Progenitor cell of endocrine pancreas (in vitro differentiated cells): ENCODE data around the gene DMXL2. TPM values are rescaled to one million over a fixed set of nuclear protein-coding genes. Genes with fewer than 3 reads are reported as not detected.
"Not testable (repeated sequence)": the region's sequence is repeated elsewhere in the genome, so short reads cannot be mapped to it uniquely, and the experiment has no call there.

ENCODE experiments used
- DNase-seq: peaks from one replicate; pipeline ENCODE4 v3.0.0; 2021; ENCODE audit warnings: low spot score; ENCODE audit not compliant: unreplicated experiment
- H3K27ac Mint-ChIP-seq: 2 replicates; pipeline ENCODE4 v1.8.0; 2021; ENCODE audit warnings: mild to moderate bottlenecking, moderate library complexity, mixed read lengths
- H3K27me3 Mint-ChIP-seq: 2 replicates; pipeline ENCODE4 v1.8.0; 2021; ENCODE audit warnings: mixed read lengths
- H3K36me3 Mint-ChIP-seq: 2 replicates; pipeline ENCODE4 v1.8.0; 2022; ENCODE audit warnings: mixed read lengths; ENCODE audit not compliant: insufficient read depth
- H3K4me1 Mint-ChIP-seq: 2 replicates; pipeline ENCODE4 v1.8.0; 2021; ENCODE audit warnings: low read depth, mixed read lengths
- H3K4me3 Mint-ChIP-seq: 2 replicates; pipeline ENCODE4 v1.8.0; 2021; ENCODE audit warnings: low read depth, mild to moderate bottlenecking, moderate library complexity, mixed read lengths
- H3K9me3 Mint-ChIP-seq: 2 replicates; pipeline ENCODE4 v1.8.0; 2021; ENCODE audit warnings: low read depth, mixed read lengths
- total RNA-seq: library from RNA; stranded (reverse); gene quantifications from 2 replicates; pipeline ENCODE4 v1.2.1, GENCODE V29; 2021
- TF ChIP-seq, protein P1 (sequence below): fragments of 200-600 bp; sonication (generic); IDR thresholded peaks from one replicate; pipeline ENCODE4 v1.5.0; 2021; ENCODE audit warnings: antibody characterized with exemption, mild to moderate bottlenecking; ENCODE audit not compliant: unreplicated experiment

DMXL2 gene
- total RNA-seq, 1 donor from 2014 or later: 43.3 TPM

DNA sequence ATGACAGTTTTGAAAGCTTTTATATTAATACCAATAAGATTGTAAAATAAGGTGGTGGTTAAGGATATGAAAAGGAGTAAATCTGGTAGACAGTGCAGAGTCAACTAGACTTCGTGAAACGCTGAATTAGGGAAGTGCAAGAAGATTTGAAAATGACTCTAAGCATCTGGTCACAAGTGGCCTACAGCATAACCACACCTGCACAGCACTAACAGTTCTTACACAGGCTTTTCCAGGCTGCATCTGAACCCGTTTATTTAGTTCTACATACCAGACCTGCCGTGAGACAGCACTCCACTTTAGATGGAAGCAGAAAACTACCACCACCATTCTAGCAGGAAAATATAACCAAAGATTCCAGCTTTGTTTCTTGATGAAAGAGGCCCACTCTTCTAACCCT, 1.9 kb downstream of the DMXL2 start:
- Mint-ChIP-seq H3K27me3 (peaks cover 5% of the 10 kb centered on the region), H3K27ac (no peak overlapping the region), H3K9me3 (no peaks in the 10 kb centered on the region), H3K4me1 (peaks cover 19% of the 10 kb centered on the region), H3K4me3 (peak overlapping the region; percentile 89), H3K36me3 (no peaks in the 10 kb centered on the region)
- no peak for DNase-seq
- TF ChIP-seq, protein P1, sequence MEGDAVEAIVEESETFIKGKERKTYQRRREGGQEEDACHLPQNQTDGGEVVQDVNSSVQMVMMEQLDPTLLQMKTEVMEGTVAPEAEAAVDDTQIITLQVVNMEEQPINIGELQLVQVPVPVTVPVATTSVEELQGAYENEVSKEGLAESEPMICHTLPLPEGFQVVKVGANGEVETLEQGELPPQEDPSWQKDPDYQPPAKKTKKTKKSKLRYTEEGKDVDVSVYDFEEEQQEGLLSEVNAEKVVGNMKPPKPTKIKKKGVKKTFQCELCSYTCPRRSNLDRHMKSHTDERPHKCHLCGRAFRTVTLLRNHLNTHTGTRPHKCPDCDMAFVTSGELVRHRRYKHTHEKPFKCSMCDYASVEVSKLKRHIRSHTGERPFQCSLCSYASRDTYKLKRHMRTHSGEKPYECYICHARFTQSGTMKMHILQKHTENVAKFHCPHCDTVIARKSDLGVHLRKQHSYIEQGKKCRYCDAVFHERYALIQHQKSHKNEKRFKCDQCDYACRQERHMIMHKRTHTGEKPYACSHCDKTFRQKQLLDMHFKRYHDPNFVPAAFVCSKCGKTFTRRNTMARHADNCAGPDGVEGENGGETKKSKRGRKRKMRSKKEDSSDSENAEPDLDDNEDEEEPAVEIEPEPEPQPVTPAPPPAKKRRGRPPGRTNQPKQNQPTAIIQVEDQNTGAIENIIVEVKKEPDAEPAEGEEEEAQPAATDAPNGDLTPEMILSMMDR: no peak

DNA sequence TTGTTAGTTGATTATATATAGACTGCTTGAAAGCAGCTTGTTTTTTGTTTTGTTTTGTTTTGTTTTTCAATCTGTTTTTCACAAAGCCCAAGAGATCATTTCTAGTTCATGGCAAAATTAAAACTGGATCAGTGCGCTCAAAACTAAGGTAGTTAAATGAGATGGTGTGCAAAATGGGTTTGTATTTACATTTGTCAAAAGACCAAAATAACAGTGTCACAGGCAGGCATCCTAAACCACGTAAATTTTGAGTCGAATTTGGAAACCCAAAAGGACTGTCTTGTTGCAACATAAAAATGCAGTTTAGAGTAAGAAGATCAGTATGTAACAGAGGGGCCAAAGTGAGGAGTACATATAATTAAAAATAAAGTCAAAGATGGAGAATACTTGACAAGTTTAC, 2.4 kb downstream of the DMXL2 start:
- TF ChIP-seq, protein P1: no peak
- no peaks in the 10 kb centered on the region for H3K9me3 Mint-ChIP-seq
- H3K36me3 Mint-ChIP-seq: no peaks in the 10 kb centered on the region
- peaks cover 4% of the 10 kb centered on the region for H3K27me3 Mint-ChIP-seq
- DNase-seq: no peak
- no peak overlapping the region for H3K4me3 Mint-ChIP-seq
- H3K27ac Mint-ChIP-seq: no peak overlapping the region
- H3K4me1 Mint-ChIP-seq: peaks cover 19% of the 10 kb centered on the region

GRCh38 chr15:51619331-51620035, 3.1 kb downstream of the DMXL2 start:
- Mint-ChIP-seq H3K9me3 (no peaks in the 10 kb centered on the region), H3K27ac (no peak overlapping the region)

GRCh38 chr15:51617886-51618285, 4.7 kb downstream of the DMXL2 start:
- Mint-ChIP-seq H3K9me3 (peaks cover 3% of the 10 kb centered on the region), H3K27ac (no peak overlapping the region), H3K4me1 (peaks cover 14% of the 10 kb centered on the region), H3K4me3 (no peak overlapping the region), H3K27me3 (no peaks in the 10 kb centered on the region), H3K36me3 (peaks cover 3% of the 10 kb centered on the region)
- TF ChIP-seq, protein P1: no peak
- no peak for DNase-seq

More at GRCh38 chr15:51619331-51620035, 3.1 kb downstream of the DMXL2 start:
- Mint-ChIP-seq H3K4me3 (no peak overlapping the region), H3K27me3 (peaks cover 4% of the 10 kb centered on the region), H3K36me3 (no peaks in the 10 kb centered on the region), H3K4me1 (peaks cover 21% of the 10 kb centered on the region)
- TF ChIP-seq, protein P1: no peak
- no peak for DNase-seq

GRCh38 chr15:51613951-51614350, 8.6 kb downstream of the DMXL2 start:
- TF ChIP-seq, protein P1: no peak
- DNase-seq: no peak
- no peak overlapping the region for H3K27ac Mint-ChIP-seq
- no peak overlapping the region for H3K4me3 Mint-ChIP-seq
- peaks cover 11% of the 10 kb centered on the region for H3K36me3 Mint-ChIP-seq
- H3K4me1 Mint-ChIP-seq: peaks cover 2% of the 10 kb centered on the region
- H3K27me3 Mint-ChIP-seq: no peaks in the 10 kb centered on the region
- peaks cover 9% of the 10 kb centered on the region for H3K9me3 Mint-ChIP-seq

DNA sequence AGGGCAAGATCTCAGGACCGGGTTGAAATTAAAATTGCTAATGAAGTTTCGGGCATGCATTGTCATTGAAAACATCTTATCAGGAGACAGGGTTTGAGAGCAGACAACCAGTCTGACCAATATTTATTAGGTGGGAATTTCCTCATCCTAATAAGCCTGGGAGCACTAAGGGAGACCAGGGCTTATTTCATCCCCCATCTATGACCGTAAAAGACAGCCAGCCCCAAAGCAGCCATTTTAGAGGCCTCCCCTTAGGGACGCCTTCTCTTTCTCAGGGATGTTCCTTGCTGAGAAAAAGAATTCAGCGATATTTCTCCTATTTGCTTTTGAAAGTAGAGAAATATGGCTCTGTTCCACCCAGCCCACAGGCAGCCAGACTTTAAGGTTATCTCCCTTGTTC, 9.9 kb downstream of the DMXL2 start:
- H3K4me1 Mint-ChIP-seq, H3K27me3 Mint-ChIP-seq, H3K4me3 Mint-ChIP-seq, DNase-seq, H3K9me3 Mint-ChIP-seq, H3K27ac Mint-ChIP-seq: not testable (repeated sequence)
- peaks cover 11% of the 10 kb centered on the region for H3K36me3 Mint-ChIP-seq

DNA sequence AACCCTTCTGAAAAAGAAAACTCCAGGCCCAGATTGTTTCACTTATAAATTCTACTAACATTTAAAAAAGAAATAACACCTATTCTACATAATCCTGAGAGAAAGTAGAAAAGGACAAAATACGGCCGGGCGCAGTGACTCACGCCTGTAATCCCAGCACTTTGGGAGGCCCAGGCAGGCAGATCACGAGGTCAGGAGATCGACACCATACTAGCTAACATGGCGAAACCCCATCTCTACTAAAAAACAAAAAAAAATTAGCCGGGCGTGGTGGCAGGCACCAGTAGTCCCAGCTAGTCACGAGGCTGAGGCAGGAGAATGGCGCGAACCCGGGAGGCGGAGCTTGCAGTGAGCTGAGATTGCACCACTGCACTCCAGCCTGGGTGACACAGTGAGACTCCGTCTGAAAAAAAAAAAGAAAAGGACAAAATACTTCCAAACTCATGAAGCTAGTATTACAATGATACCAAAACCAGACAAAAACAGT, 19.1 kb downstream of the DMXL2 start:
- not testable (repeated sequence) for H3K4me1 Mint-ChIP-seq, H3K27ac Mint-ChIP-seq, DNase-seq, H3K27me3 Mint-ChIP-seq, H3K36me3 Mint-ChIP-seq
- Mint-ChIP-seq H3K4me3 (peak overlapping the region; percentile 19), H3K9me3 (peaks cover 13% of the 10 kb centered on the region)
